Measurements from ENCODE around the gene PFDN4.

PFDN4 gene

GRCh38 chr20:54267483-54268003, 59.7 kb downstream of the PFDN4 start:
- no peak overlapping the region for H3K4me3 ChIP-seq (ENCODE audit: low read depth, low read length)
- DNase-seq (ENCODE audit: low read depth), result no peak
- TF ChIP-seq, protein P1, sequence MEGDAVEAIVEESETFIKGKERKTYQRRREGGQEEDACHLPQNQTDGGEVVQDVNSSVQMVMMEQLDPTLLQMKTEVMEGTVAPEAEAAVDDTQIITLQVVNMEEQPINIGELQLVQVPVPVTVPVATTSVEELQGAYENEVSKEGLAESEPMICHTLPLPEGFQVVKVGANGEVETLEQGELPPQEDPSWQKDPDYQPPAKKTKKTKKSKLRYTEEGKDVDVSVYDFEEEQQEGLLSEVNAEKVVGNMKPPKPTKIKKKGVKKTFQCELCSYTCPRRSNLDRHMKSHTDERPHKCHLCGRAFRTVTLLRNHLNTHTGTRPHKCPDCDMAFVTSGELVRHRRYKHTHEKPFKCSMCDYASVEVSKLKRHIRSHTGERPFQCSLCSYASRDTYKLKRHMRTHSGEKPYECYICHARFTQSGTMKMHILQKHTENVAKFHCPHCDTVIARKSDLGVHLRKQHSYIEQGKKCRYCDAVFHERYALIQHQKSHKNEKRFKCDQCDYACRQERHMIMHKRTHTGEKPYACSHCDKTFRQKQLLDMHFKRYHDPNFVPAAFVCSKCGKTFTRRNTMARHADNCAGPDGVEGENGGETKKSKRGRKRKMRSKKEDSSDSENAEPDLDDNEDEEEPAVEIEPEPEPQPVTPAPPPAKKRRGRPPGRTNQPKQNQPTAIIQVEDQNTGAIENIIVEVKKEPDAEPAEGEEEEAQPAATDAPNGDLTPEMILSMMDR (IDR thresholded peaks at IDR 0.05; ENCODE audit: insufficient read depth, low read depth, low read length, missing control alignments), result no peak

DNA sequence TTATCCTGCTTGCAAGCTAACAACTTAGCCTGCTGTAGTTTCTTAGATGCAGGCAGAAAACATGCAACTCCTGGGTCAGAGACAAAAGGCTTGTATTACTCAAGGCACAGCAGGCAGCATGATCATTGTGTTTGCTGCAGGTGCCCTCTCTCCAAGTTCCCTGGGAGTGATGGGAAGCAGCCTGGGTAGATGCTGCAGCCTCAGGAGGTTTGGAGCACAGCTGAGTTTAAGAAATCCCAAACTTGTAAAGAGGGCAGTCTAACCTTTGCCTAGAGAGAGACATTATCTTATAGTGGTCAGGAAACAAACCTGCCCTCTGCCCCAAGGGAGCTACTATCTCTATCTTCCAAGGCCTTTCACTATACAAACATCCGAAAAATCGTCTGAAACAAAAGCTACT, 61.1 kb downstream of the PFDN4 start:
- TF ChIP-seq, protein P1 (IDR thresholded peaks at IDR 0.05; ENCODE audit: insufficient read depth, low read depth, low read length, missing control alignments), result no peak
- no peak for DNase-seq (ENCODE audit: low read depth)
- H3K4me3 ChIP-seq (ENCODE audit: low read depth, low read length), result no peak overlapping the region

All from GM12865 (cell line).